Mammary epithelial cell (primary cell): ENCODE data around the gene CRY1.

ENCODE experiments used
- CTCF ChIP-seq, 2 donors: IDR thresholded peaks in 1 of 2; conservative IDR thresholded peaks in 1 of 2; 2 replicates each; pipeline ENCODE4 v1.5.1; 2011 to 2012; ENCODE audit warnings: inconsistent platforms in 2 of 2, low read length in 2 of 2, mild to moderate bottlenecking in 2 of 2, control low read depth in 1 of 2, low read depth in 1 of 2; ENCODE audit not compliant: insufficient read depth in 1 of 2; ENCODE audit errors: extremely low read depth in 1 of 2
- EZH2 ChIP-seq: IDR thresholded peaks from 2 replicates; pipeline ENCODE4 v1.6.1; 2012; ENCODE audit warnings: low read length, inconsistent platforms, borderline replicate concordance

GRCh38 chr12:107012736-107013425 is 80.5 kb downstream of the CRY1 start:
- TF ChIP-seq EZH2 (no peak), CTCF (conservative IDR thresholded peaks at IDR 0.05 in 1 of 2, IDR thresholded peaks at IDR 0.05 in 1 of 2; ENCODE audit: extremely low read depth in 1 of 2, insufficient read depth in 1 of 2, low read depth in 1 of 2, low read length in 2 of 2) (no peak)
